SK-N-SH treated with all-trans-retinoic acid at 6 μM for 48 hours (cell line): ENCODE data around the gene PRSS56.

Experiments
- ATAC-seq: fragments of 200-7000 bp; cut with Tn5 transposase; 3 replicates; pipeline ENCODE4 v1.9.1; 2020; ENCODE audit warnings: mild to moderate bottlenecking, moderate library complexity
- ARNTL ChIP-seq: fragments of 450-650 bp; formaldehyde crosslinking; IDR thresholded peaks from 2 replicates; pipeline ENCODE4 v1.5.0; 2020; ENCODE audit warnings: low read depth, mild to moderate bottlenecking, moderate library complexity, borderline replicate concordance
- BACH2 ChIP-seq: fragments of 250-450 bp; sonication (Bioruptor Pico); IDR thresholded peaks from 2 replicates; pipeline ENCODE4 v1.9.0; 2021; ENCODE audit warnings: mild to moderate bottlenecking, borderline replicate concordance
- CSDC2 ChIP-seq: fragments of 250-450 bp; sonication (Bioruptor Pico); IDR thresholded peaks from 2 replicates; pipeline ENCODE4 v1.5.0; 2020; ENCODE audit warnings: mild to moderate bottlenecking, moderate library complexity
- ESRRG ChIP-seq: fragments of 250-450 bp; sonication (Bioruptor Pico); IDR thresholded peaks from 2 replicates; pipeline ENCODE4 v1.6.1; 2021; ENCODE audit warnings: mild to moderate bottlenecking
- GLIS3 ChIP-seq: fragments of 250-450 bp; sonication (Bioruptor Pico); IDR thresholded peaks from 2 replicates; pipeline ENCODE4 v1.5.0; 2020; ENCODE audit warnings: mild to moderate bottlenecking, moderate library complexity
- ISL1 ChIP-seq: fragments of 250-450 bp; sonication (Bioruptor Pico); IDR thresholded peaks from 2 replicates; pipeline ENCODE4 v2.1.2; 2022; ENCODE audit warnings: mild to moderate bottlenecking, moderate library complexity
- OSR1 ChIP-seq: fragments of 250-450 bp; sonication (Bioruptor Pico); IDR thresholded peaks from 2 replicates; pipeline ENCODE4 v1.8.0; 2022; ENCODE audit warnings: moderate library complexity, mild to moderate bottlenecking, inconsistent platforms
- PPARA ChIP-seq: fragments of 250-450 bp; sonication (Bioruptor Pico); IDR thresholded peaks from 2 replicates; pipeline ENCODE4 v1.5.0; 2020; ENCODE audit warnings: mild to moderate bottlenecking, borderline replicate concordance
- RARB ChIP-seq: fragments of 250-450 bp; sonication (Bioruptor Pico); IDR thresholded peaks from 2 replicates; pipeline ENCODE4 v1.8.0; 2021; ENCODE audit warnings: mild to moderate bottlenecking, moderate library complexity
- SNAI2 ChIP-seq: fragments of 250-450 bp; sonication (Bioruptor Pico); IDR thresholded peaks from 2 replicates; pipeline ENCODE4 v1.5.0; 2020; ENCODE audit warnings: mild to moderate bottlenecking, moderate library complexity
- TCF4 ChIP-seq: fragments of 250-450 bp; sonication (Bioruptor Pico); IDR thresholded peaks from 2 replicates; pipeline ENCODE4 v1.8.0; 2021; ENCODE audit warnings: mild to moderate bottlenecking, moderate library complexity, borderline replicate concordance
- TOX ChIP-seq: fragments of 250-450 bp; sonication (Bioruptor Pico); IDR thresholded peaks from 2 replicates; pipeline ENCODE4 v1.8.0; 2021; ENCODE audit warnings: mild to moderate bottlenecking, moderate library complexity, borderline replicate concordance
- ZC3H10 ChIP-seq: fragments of 250-450 bp; sonication (Bioruptor Pico); IDR thresholded peaks from 2 replicates; pipeline ENCODE4 v1.5.1; 2021; ENCODE audit warnings: mild to moderate bottlenecking, moderate library complexity
- ZFP3 ChIP-seq: fragments of 250-450 bp; sonication (Bioruptor Pico); IDR thresholded peaks from 2 replicates; pipeline ENCODE4 v1.5.0; 2020; ENCODE audit warnings: mild to moderate bottlenecking, moderate library complexity
- ZFP30 ChIP-seq: fragments of 450-650 bp; formaldehyde crosslinking; IDR thresholded peaks from 2 replicates; pipeline ENCODE4 v1.5.0; 2022; ENCODE audit warnings: mild to moderate bottlenecking, moderate library complexity
- ZNF565 ChIP-seq: fragments of 450-650 bp; formaldehyde crosslinking; conservative IDR thresholded peaks from 2 replicates; pipeline ENCODE4 v1.5.0; 2020; ENCODE audit warnings: low read depth, mild to moderate bottlenecking, moderate library complexity
- ZNF70 ChIP-seq: fragments of 450-650 bp; formaldehyde crosslinking; IDR thresholded peaks from 2 replicates; pipeline ENCODE4 v1.5.0; 2020; ENCODE audit warnings: mild to moderate bottlenecking, moderate library complexity
- ZNF8 ChIP-seq: fragments of 450-650 bp; formaldehyde crosslinking; IDR thresholded peaks from 2 replicates; pipeline ENCODE4 v1.5.0; 2020; ENCODE audit warnings: mild to moderate bottlenecking, moderate library complexity
- TF ChIP-seq, protein P1 (sequence below): fragments of 250-450 bp; sonication (Bioruptor Pico); IDR thresholded peaks from 2 replicates; pipeline ENCODE4 v1.5.1; 2021; ENCODE audit warnings: mild to moderate bottlenecking, moderate library complexity
- TF ChIP-seq, protein P2 (sequence below): fragments of 250-450 bp; sonication (Bioruptor Pico); IDR thresholded peaks from 2 replicates; pipeline ENCODE4 v1.8.0; 2020; ENCODE audit warnings: mild to moderate bottlenecking, moderate library complexity, borderline replicate concordance
- TF ChIP-seq, protein P3 (sequence below): fragments of 250-450 bp; sonication (Bioruptor Pico); IDR thresholded peaks from 2 replicates; pipeline ENCODE4 v1.8.0; 2021; ENCODE audit warnings: low read depth, mild to moderate bottlenecking, moderate library complexity, borderline replicate concordance
- TF ChIP-seq, protein P4 (sequence below): fragments of 250-450 bp; sonication (Bioruptor Pico); IDR thresholded peaks from 2 replicates; pipeline ENCODE4 v1.5.1; 2020; ENCODE audit warnings: low read depth, mild to moderate bottlenecking, moderate library complexity

The PRSS56 gene

DNA sequence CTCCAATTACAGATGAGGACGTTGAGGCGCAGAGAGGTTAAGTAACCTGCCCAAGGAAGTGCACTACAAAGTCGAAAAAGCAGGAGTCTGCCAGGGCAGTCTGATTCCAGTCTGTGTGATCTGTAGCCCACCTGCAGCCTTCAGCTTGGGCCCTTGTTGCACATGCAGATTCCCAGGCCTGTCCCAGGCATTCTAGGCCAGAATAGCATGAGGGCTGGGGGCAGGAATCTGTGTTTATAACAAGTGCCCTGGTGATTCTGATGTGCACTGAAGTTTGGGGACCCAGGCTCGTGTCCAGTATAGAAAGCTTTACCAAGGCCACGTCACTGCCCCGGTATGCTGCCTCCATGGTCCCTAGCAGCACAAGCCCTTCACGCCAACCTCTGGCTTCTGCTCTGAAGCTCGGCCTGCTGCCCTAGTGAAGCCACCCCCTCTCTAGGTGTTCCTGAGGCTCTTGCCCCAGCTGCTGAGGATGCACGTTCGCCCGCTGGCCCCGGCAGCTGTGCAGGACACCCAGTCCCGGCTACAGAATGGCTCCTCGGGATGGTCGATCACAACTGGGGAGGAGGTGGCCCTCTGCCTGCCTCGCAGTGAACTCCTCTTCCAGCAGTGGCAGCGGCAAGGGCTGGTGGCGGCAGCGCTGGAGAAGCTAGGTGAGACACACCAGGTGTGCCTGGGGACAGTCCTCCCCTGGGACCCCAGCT, 23.9 kb downstream of the PRSS56 start:
- no peak for ATAC-seq
- TF ChIP-seq TOX (no peak), RARB (CRISPR knock-in tag) (no peak), ZC3H10 (CRISPR knock-in tag) (no peak), ZFP30 (no peak), SNAI2 (CRISPR knock-in tag) (no peak), ZFP3 (CRISPR knock-in tag) (no peak), BACH2 (CRISPR knock-in tag) (no peak), OSR1 (no peak), ISL1 (CRISPR knock-in tag) (no peak), ZNF565 (CRISPR knock-in tag) (no peak)
- TF ChIP-seq, protein P1, sequence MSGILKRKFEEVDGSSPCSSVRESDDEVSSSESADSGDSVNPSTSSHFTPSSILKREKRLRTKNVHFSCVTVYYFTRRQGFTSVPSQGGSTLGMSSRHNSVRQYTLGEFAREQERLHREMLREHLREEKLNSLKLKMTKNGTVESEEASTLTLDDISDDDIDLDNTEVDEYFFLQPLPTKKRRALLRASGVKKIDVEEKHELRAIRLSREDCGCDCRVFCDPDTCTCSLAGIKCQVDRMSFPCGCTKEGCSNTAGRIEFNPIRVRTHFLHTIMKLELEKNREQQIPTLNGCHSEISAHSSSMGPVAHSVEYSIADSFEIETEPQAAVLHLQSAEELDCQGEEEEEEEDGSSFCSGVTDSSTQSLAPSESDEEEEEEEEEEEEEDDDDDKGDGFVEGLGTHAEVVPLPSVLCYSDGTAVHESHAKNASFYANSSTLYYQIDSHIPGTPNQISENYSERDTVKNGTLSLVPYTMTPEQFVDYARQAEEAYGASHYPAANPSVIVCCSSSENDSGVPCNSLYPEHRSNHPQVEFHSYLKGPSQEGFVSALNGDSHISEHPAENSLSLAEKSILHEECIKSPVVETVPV = no peak
- TF ChIP-seq, all 23 proteins: peak for 0

DNA sequence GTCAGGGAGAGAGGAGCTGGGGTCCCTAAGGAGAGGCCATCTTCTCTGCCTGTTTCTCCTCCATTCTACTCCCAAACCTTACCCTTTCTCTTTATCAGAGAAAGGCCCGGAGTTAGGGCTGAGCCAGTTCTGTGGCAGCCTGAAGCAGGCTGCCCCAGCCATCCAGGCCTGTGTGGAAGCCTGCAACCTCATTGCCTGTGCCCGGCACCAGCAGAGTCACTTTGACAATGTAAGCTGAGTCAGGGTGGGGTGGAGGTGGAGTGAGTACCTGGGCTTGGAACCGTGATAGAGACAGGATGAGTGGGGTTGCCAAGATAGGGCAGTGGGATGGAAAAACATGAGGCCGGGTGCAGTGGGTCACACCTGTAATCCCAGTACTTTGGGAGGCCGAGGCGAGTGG, 24.5 kb downstream of the PRSS56 start:
- ATAC-seq = no peak

More for the DNA sequence above, 24.5 kb downstream of the PRSS56 start:
- TF ChIP-seq, protein P2, sequence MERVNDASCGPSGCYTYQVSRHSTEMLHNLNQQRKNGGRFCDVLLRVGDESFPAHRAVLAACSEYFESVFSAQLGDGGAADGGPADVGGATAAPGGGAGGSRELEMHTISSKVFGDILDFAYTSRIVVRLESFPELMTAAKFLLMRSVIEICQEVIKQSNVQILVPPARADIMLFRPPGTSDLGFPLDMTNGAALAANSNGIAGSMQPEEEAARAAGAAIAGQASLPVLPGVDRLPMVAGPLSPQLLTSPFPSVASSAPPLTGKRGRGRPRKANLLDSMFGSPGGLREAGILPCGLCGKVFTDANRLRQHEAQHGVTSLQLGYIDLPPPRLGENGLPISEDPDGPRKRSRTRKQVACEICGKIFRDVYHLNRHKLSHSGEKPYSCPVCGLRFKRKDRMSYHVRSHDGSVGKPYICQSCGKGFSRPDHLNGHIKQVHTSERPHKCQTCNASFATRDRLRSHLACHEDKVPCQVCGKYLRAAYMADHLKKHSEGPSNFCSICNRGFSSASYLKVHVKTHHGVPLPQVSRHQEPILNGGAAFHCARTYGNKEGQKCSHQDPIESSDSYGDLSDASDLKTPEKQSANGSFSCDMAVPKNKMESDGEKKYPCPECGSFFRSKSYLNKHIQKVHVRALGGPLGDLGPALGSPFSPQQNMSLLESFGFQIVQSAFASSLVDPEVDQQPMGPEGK (CRISPR knock-in tag) = no peak
- no peak for TF ChIP-seq ESRRG (CRISPR knock-in tag)
- TF ChIP-seq PPARA (CRISPR knock-in tag) = no peak
- TF ChIP-seq GLIS3 = no peak
- TF ChIP-seq ZFP3 (CRISPR knock-in tag) = no peak
- TF ChIP-seq ZNF70 (CRISPR knock-in tag) = no peak
- no peak for TF ChIP-seq ZC3H10 (CRISPR knock-in tag)
- TF ChIP-seq SNAI2 (CRISPR knock-in tag) = no peak
- TF ChIP-seq ISL1 (CRISPR knock-in tag) = no peak
- TF ChIP-seq, protein P3, sequence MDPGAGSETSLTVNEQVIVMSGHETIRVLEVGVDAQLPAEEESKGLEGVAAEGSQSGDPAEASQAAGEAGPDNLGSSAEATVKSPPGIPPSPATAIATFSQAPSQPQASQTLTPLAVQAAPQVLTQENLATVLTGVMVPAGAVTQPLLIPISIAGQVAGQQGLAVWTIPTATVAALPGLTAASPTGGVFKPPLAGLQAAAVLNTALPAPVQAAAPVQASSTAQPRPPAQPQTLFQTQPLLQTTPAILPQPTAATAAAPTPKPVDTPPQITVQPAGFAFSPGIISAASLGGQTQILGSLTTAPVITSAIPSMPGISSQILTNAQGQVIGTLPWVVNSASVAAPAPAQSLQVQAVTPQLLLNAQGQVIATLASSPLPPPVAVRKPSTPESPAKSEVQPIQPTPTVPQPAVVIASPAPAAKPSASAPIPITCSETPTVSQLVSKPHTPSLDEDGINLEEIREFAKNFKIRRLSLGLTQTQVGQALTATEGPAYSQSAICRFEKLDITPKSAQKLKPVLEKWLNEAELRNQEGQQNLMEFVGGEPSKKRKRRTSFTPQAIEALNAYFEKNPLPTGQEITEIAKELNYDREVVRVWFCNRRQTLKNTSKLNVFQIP = no peak
- TF ChIP-seq, protein P4, sequence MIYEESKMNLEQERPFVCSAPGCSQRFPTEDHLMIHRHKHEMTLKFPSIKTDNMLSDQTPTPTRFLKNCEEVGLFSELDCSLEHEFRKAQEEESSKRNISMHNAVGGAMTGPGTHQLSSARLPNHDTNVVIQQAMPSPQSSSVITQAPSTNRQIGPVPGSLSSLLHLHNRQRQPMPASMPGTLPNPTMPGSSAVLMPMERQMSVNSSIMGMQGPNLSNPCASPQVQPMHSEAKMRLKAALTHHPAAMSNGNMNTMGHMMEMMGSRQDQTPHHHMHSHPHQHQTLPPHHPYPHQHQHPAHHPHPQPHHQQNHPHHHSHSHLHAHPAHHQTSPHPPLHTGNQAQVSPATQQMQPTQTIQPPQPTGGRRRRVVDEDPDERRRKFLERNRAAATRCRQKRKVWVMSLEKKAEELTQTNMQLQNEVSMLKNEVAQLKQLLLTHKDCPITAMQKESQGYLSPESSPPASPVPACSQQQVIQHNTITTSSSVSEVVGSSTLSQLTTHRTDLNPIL = no peak
- TF ChIP-seq TCF4 (CRISPR knock-in tag) = no peak
- no peak for TF ChIP-seq TOX
- TF ChIP-seq RARB (CRISPR knock-in tag) = no peak
- no peak for TF ChIP-seq ZNF8 (CRISPR knock-in tag)
- TF ChIP-seq ARNTL (CRISPR knock-in tag) = no peak
- no peak for TF ChIP-seq CSDC2 (CRISPR knock-in tag)
- TF ChIP-seq, protein P1 = no peak
- TF ChIP-seq BACH2 (CRISPR knock-in tag) = no peak
